Erythroblast (primary cell): ENCODE data around the gene CYP11A1.

Source experiments
- GATA1 ChIP-seq: IDR thresholded peaks from 2 replicates; pipeline ENCODE4 v1.6.1; 2011; ENCODE audit warnings: low read depth, mild to moderate bottlenecking, control low read depth, low read length, moderate library complexity
- POLR2A ChIP-seq: IDR thresholded peaks from 2 replicates; pipeline ENCODE4 v1.6.1; 2011; ENCODE audit warnings: mild to moderate bottlenecking, low read length

DNA sequence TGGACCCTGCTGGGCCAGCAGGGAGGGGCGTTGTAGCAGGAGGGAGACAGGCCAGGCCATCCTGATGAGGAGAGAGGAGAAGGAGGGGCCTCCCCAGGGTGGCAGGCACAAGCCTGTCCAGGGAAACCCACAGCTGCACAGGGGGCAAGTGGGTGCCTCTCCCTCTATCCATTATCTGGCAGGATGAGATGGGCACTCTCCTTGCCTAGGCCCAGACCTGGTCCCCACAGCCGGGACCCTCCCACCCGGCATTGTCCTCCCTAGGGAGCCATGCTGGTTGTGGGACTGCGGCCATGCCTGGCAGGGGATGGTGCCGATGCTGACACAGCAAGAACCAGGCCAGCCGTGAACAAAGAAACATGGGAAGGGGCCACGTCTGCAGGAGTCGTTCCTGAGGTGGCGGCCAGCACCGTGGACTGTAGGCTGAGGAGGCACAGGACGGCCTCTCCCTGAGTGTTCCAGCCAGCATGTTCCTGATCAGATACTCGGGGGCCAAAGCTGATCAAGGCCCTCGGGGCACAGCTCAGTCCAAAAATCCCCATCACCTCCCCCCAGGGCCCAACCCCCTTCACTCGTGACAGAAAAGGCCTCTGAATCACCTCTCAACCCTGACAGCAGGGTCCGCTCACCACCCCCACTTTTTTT is 19.2 kb upstream of the CYP11A1 start:
- no peak for TF ChIP-seq POLR2A
- no peak for TF ChIP-seq GATA1
